PC-9 (cell line): Measurements from ENCODE around the gene CNTNAP2.

Source experiments
- CTCF ChIP-seq: fragments of 200-600 bp; sonication (generic); conservative IDR thresholded peaks from 2 replicates; pipeline ENCODE4 v1.6.1; 2017; ENCODE audit warnings: mixed run types, antibody characterized with exemption, mild to moderate bottlenecking, moderate library complexity
- EZH2 ChIP-seq: fragments of 200-600 bp; sonication (generic); IDR thresholded peaks from 2 replicates; pipeline ENCODE4 v1.8.0; 2017; ENCODE audit warnings: antibody characterized with exemption, low read depth

- TF ChIP-seq CTCF (no peak), EZH2 (no peak)
Measured at GRCh38 chr7:147261693-147262092, 1145.1 kb downstream of the CNTNAP2 start.
